Body of pancreas (tissue), 4 donors: ENCODE measurements around the gene CADPS. TPM values are rescaled to one million over a fixed set of nuclear protein-coding genes. Genes with fewer than 3 reads are reported as not detected.

Source experiments
- ATAC-seq: fragments of 150-250 bp; one replicate; pipeline ENCODE4 v1.9.1; 2016
- DNase-seq, 4 donors: peaks; one replicate each; pipeline ENCODE4 v3.0.0-alpha.2; 2019
- H3K27ac ChIP-seq, 4 donors: fragments of 200-600 bp; sonication (generic); 1 replicate in 3 of 4; 2 replicates in 1 of 4; pipeline versions ENCODE4 v1.5.1 to v1.6.1; 2016 to 2019; ENCODE audit warnings: mild to moderate bottlenecking in 1 of 4, mixed read lengths in 1 of 4, moderate library complexity in 1 of 4
- H3K27me3 ChIP-seq, 2 donors: fragments of 200-600 bp; sonication (generic); one replicate each; pipeline ENCODE4 v1.6.0; 2016; ENCODE audit warnings: mild to moderate bottlenecking in 1 of 2
- H3K36me3 ChIP-seq, 2 donors: fragments of 200-600 bp; sonication (generic); replicated peaks in 1 of 2; 2 replicates each; pipeline ENCODE4 v1.5.1; 2016; ENCODE audit warnings: low read depth in 2 of 2; ENCODE audit not compliant: insufficient read depth in 1 of 2
- H3K4me1 ChIP-seq: fragments of 200-600 bp; sonication (generic); one replicate; pipeline ENCODE4 v1.6.0; 2016
- H3K4me3 ChIP-seq, 2 donors: fragments of 200-600 bp; sonication (generic); 1 replicate in 1 of 2; 2 replicates in 1 of 2; pipeline ENCODE4 v1.5.1; 2016 to 2019
- H3K9me3 ChIP-seq, 3 donors: fragments of 200-600 bp; sonication (generic); 1 replicate in 2 of 3; 2 replicates in 1 of 3; pipeline ENCODE4 v1.5.1; 2016
- CTCF ChIP-seq, 7 experiments: fragments of 450-650 bp in 4 of 7; fragments of 200-600 bp in 3 of 7; sonication (generic) in 3 of 7; IDR thresholded peaks; one replicate each; pipeline ENCODE4 v1.5.1; 2016 to 2019; ENCODE audit warnings: antibody characterized with exemption in 7 of 7
- POLR2A ChIP-seq, 3 donors: fragments of 450-650 bp; IDR thresholded peaks; one replicate each; pipeline ENCODE4 v1.6.1; 2016; ENCODE audit warnings: antibody characterized with exemption in 3 of 3, mild to moderate bottlenecking in 2 of 3
- WGBS, 2 donors: methylation state at CpG; one replicate each; pipeline ENCODE4 v1.1.5; 2017; 5-methylcytosine and 5-hydroxymethylcytosine counted together
- intact Hi-C: fragments of 100-400 bp; cut with DNase I; formaldehyde crosslinking; loops from one replicate; pipeline ENCODE4 v1.15.1; 2023
- total RNA-seq, 2 donors: library from RNA; depleted of rRNA; stranded (reverse); fragments of >200 nt; gene quantifications; one replicate each; pipeline ENCODE4 v1.1.0, GENCODE V29; 2016

The CADPS gene
- total RNA-seq, 2 donors from 2014 or later, result 22.1 to 67.6 TPM

DNA sequence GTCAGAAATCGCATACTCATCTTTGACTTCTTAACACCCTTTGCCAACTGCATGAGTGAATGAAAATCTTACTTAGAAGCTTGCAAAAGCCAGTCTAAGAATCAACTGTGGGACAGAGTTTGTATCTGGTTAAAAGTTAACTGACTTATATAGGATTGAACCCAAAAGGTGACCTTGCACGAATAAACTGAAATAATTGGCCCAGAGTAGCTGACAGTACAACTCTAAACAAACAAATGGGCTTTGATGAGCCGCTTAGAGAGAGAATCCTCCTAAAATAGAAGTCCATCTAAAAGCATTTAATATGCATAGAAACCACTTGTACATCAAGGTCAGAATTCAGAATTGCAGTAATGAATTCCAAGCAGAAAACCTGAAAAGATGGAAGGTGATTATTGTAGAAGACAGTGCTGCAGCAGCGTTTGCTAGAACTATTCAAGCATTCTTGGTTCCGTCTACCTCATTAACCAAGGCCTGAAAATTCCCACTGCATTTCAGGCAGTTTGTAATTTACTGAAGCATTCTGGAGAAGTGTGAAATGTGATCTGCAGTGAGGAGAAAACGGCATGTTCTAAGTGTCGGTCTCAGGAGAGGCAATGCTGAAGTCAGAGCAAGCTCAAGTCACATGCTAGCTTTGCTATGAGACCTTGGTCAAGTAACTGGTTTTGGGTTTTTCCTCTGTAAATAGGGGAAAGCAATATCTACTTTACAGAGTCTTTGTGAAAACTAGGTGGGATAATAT, 103.7 kb downstream of the CADPS start:
- DNase-seq, result no peak
- intact Hi-C loops, result no loop called here
- H3K27ac ChIP-seq, result no peak overlapping the region
- WGBS, 2 donors, result 60 to 71% methylated on average over 7 of the region's 7 CpGs
- no peak overlapping the region for H3K4me3 ChIP-seq
- no peak for ATAC-seq
- H3K36me3 ChIP-seq, result no peaks in the 10 kb centered on the region
- H3K27me3 ChIP-seq, result no peaks in the 10 kb centered on the region
- no peaks in the 10 kb centered on the region for H3K4me1 ChIP-seq
- TF ChIP-seq CTCF (IDR thresholded peaks at IDR 0.05) (no peak), POLR2A (IDR thresholded peaks at IDR 0.05) (no peak)
- no peaks in the 10 kb centered on the region for H3K9me3 ChIP-seq

DNA sequence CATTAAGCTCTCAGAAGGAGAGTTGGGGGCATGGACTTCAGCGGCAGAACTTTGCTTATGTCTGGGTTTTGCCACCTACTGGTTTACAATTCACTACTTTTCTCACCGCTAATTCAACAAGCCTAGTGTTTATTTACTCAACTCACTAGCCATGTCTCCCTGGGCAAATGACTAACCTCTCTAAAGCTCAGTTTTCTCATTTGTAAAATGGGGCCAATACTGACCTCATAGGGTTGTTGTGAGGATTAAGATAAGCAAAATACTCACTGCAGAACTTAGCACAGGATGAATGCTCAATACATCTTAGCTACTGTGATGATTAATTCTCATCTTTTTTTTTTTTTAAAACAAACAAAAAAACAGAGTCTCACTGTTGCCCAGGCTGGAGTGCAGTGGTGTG, 106.3 kb downstream of the CADPS start:
- Histone ChIP-seq H3K4me3 (no peak overlapping the region), H3K36me3 (no peaks in the 10 kb centered on the region), H3K27ac (no peak overlapping the region), H3K27me3 (no peaks in the 10 kb centered on the region), H3K4me1 (no peaks in the 10 kb centered on the region), H3K9me3 (no peaks in the 10 kb centered on the region)
- ATAC-seq, result no peak
- no peak for TF ChIP-seq CTCF (IDR thresholded peaks at IDR 0.05)
- TF ChIP-seq POLR2A (IDR thresholded peaks at IDR 0.05), result no peak
- intact Hi-C loops, result no loop called here
- DNase-seq, result no peak
- 60 to 66% methylated on average over 2 of the region's 2 CpGs for WGBS, 2 donors

- Histone ChIP-seq H3K4me3 (no peak overlapping the region), H3K36me3 (no peaks in the 10 kb centered on the region), H3K27me3 (no peaks in the 10 kb centered on the region), H3K4me1 (no peaks in the 10 kb centered on the region), H3K27ac (no peak overlapping the region), H3K9me3 (no peaks in the 10 kb centered on the region)
- no peak for ATAC-seq
- 67 to 80% methylated on average over 1 of the region's 1 CpG for WGBS, 2 donors
- intact Hi-C loops, result no loop called here
- no peak for DNase-seq
- TF ChIP-seq POLR2A (IDR thresholded peaks at IDR 0.05), result no peak
- no peak for TF ChIP-seq CTCF (IDR thresholded peaks at IDR 0.05)
Measured at GRCh38 chr3:62761711-62762110, 113.5 kb downstream of the CADPS start.

- no peak for TF ChIP-seq CTCF (IDR thresholded peaks at IDR 0.05)
- no peak for TF ChIP-seq POLR2A (IDR thresholded peaks at IDR 0.05)
- H3K27ac ChIP-seq, result no peak overlapping the region
- H3K36me3 ChIP-seq, result no peaks in the 10 kb centered on the region
- no peaks in the 10 kb centered on the region for H3K9me3 ChIP-seq
- H3K4me1 ChIP-seq, result no peaks in the 10 kb centered on the region
- DNase-seq (no peak), ATAC-seq (no peak)
- H3K4me3 ChIP-seq, result no peak overlapping the region
- no peaks in the 10 kb centered on the region for H3K27me3 ChIP-seq
- intact Hi-C loops, result no loop called here
Measured at GRCh38 chr3:62761311-62761710, 113.9 kb downstream of the CADPS start.
